Ovary (tissue), 9 donors: ENCODE results near the gene UBXN1. TPM values are rescaled to one million over a fixed set of nuclear protein-coding genes. Genes with fewer than 3 reads are reported as not detected.
A peak's percentile ranks its signal among the peaks of the same experiment; 100 is the strongest.

ENCODE experiments used
- DNase-seq, 5 donors: peaks; one replicate each; pipeline ENCODE4 v3.0.0-alpha.2; 2019 to 2020
- H3K27ac ChIP-seq, 2 donors: fragments of 200-600 bp; one replicate each; pipeline versions ENCODE4 v1.5.1 to v1.8.0; 2019 to 2022
- H3K27me3 ChIP-seq: fragments of 200-600 bp; one replicate; pipeline ENCODE4 v1.8.0; 2022
- H3K36me3 ChIP-seq: fragments of 200-600 bp; sonication (generic); one replicate; pipeline ENCODE4 v1.5.1; 2019
- H3K4me1 ChIP-seq: one replicate; pipeline ENCODE4 v1.8.1; 2013; ENCODE audit warnings: mild to moderate bottlenecking, moderate library complexity; ENCODE audit not compliant: insufficient read depth
- H3K4me3 ChIP-seq: fragments of 200-600 bp; sonication (generic); one replicate; pipeline ENCODE4 v1.5.1; 2017
- H3K9me3 ChIP-seq, 2 donors: fragments of 200-600 bp in 1 of 2; sonication (generic) in 1 of 2; one replicate each; pipeline versions ENCODE4 v1.5.1 to v1.8.1; 2013 to 2019; ENCODE audit warnings: mild to moderate bottlenecking in 1 of 2, moderate library complexity in 1 of 2
- CTCF ChIP-seq, 3 donors: fragments of 450-650 bp in 2 of 3; fragments of 200-600 bp in 1 of 3; IDR thresholded peaks; one replicate each; pipeline versions ENCODE4 v1.5.1 to v1.8.0; 2016 to 2022; ENCODE audit warnings: antibody characterized with exemption in 3 of 3, mild to moderate bottlenecking in 1 of 3
- EP300 ChIP-seq: sonication (generic); formaldehyde crosslinking; IDR thresholded peaks from one replicate; pipeline ENCODE4 v1.6.1; 2017; ENCODE audit warnings: antibody characterized with exemption
- POLR2A ChIP-seq: fragments of 450-650 bp; IDR thresholded peaks from one replicate; pipeline ENCODE4 v1.6.1; 2017; ENCODE audit warnings: antibody characterized with exemption, mild to moderate bottlenecking, moderate library complexity
- WGBS, 3 donors: extraction: QIAGEN DNeasy Blood & Tissue Kit in 1 of 3; methylation state at CpG; one replicate each; pipeline versions ENCODE4 v1.1.5 to v1.1.7; 2013 to 2017; 5-methylcytosine and 5-hydroxymethylcytosine counted together
- intact Hi-C, 4 donors: fragments of 100-400 bp; cut with DNase I; formaldehyde crosslinking; loops; one replicate each; pipeline versions ENCODE4 v1.11.0 to v1.15.1; 2022 to 2023
- polyA plus RNA-seq, 2 donors: library from polyadenylated mRNA; stranded (reverse); fragments of 200-250 nt in 1 of 2; fragments of 350-450 nt in 1 of 2; fragmentation: Illumina TruSeq in 1 of 2; extraction: RNeasy Lipid Tissue Mini Kit (QIAGEN cat#74804) in 1 of 2; gene quantifications; one replicate each; pipeline ENCODE4 v1.2.3, GENCODE V29; 2013 to 2014
- total RNA-seq, 7 donors: library from RNA; depleted of rRNA in 2 of 7; stranded (reverse); fragments of >200 nt in 2 of 7; fragmentation: NEBNext Ultra II Directional in 3 of 7; extraction: Animal tissue kit (Norgen Biotek cat#: 25700) in 3 of 7; gene quantifications; one replicate each; pipeline versions ENCODE4 v1.1.0 to v1.2.4, GENCODE V29; 2016 to 2023
- donor health status: DM: no; HTN: no; CAD: no; lungs with moderate emphysema.
- donor health status: DM: no; HTN: no; CAD: no.
- donor health status: Bipolar disorder and iron deficiency.
- donor health status: DM: yes; HTN: yes; CAD: no.
- donor health status: DM: no; HTN: no; CAD: no.
- donor health status: DM: yes; HTN: yes; CAD: no.

UBXN1 gene
- total and polyA plus RNA-seq, 9 donors: 97.6 to 284 (median 170) TPM

- H3K27me3 ChIP-seq: no peaks in the 10 kb centered on the region
- H3K4me1 ChIP-seq: no peaks in the 10 kb centered on the region
- intact Hi-C loops: no loop called here
- WGBS, 3 donors: 83 to 86% (median 84%) methylated on average over 5 of the region's 5 CpGs
- DNase-seq: no peak
- H3K9me3 ChIP-seq: no peaks in the 10 kb centered on the region
- no peak overlapping the region for H3K27ac ChIP-seq
- TF ChIP-seq POLR2A (no peak), CTCF (IDR thresholded peaks at IDR 0.05) (no peak), EP300 (no peak)
- H3K4me3 ChIP-seq: no peak overlapping the region
- H3K36me3 ChIP-seq: no peaks in the 10 kb centered on the region
These were observed 37.3 kb upstream of the UBXN1 start for GRCh38 chr11:62716206-62716605.

- DNase-seq: peak in 2 of 5 donors; percentile 16 to 17
- WGBS, 3 donors: 82 to 88% (median 83%) methylated on average over 24 of the region's 24 CpGs
- no peak overlapping the region for H3K27ac ChIP-seq
- no peaks in the 10 kb centered on the region for H3K9me3 ChIP-seq
- H3K36me3 ChIP-seq: no peaks in the 10 kb centered on the region
- H3K4me3 ChIP-seq: no peak overlapping the region
- no peaks in the 10 kb centered on the region for H3K27me3 ChIP-seq
- intact Hi-C loops: no loop called here
- no peak for TF ChIP-seq POLR2A
- TF ChIP-seq EP300: no peak
- no peak for TF ChIP-seq CTCF (IDR thresholded peaks at IDR 0.05)
- H3K4me1 ChIP-seq: no peaks in the 10 kb centered on the region
These were observed 36.6 kb upstream of the UBXN1 start for GRCh38 chr11:62715150-62716130.

- Histone ChIP-seq H3K27ac (no peak overlapping the region), H3K36me3 (no peaks in the 10 kb centered on the region), H3K9me3 (no peaks in the 10 kb centered on the region), H3K27me3 (no peaks in the 10 kb centered on the region), H3K4me1 (peaks cover 5% of the 10 kb centered on the region), H3K4me3 (no peak overlapping the region)
- intact Hi-C loops: no loop called here
- WGBS, 3 donors: 79 to 86% (median 80%) methylated on average over 2 of the region's 2 CpGs
- no peak for DNase-seq
- TF ChIP-seq EP300: no peak
- TF ChIP-seq POLR2A: no peak
- no peak for TF ChIP-seq CTCF (IDR thresholded peaks at IDR 0.05)
These were observed 34.5 kb upstream of the UBXN1 start for GRCh38 chr11:62713343-62713742.

GRCh38 chr11:62712861-62713260 is 34.0 kb upstream of the UBXN1 start:
- peaks cover 8% of the 10 kb centered on the region for H3K4me1 ChIP-seq
- no peaks in the 10 kb centered on the region for H3K36me3 ChIP-seq

More at GRCh38 chr11:62712861-62713260, 34.0 kb upstream of the UBXN1 start:
- Histone ChIP-seq H3K27me3 (no peaks in the 10 kb centered on the region), H3K27ac (no peak overlapping the region), H3K9me3 (no peaks in the 10 kb centered on the region), H3K4me3 (no peak overlapping the region)
- TF ChIP-seq POLR2A (no peak), CTCF (IDR thresholded peaks at IDR 0.05) (no peak), EP300 (no peak)
- intact Hi-C loops: no loop called here
- DNase-seq: no peak
- 15 to 40% (median 31%) methylated on average over 3 of the region's 3 CpGs for WGBS, 3 donors
